NCI-H1694 (cell line): ENCODE measurements around the gene LUC7L2.
"Not testable (repeated sequence)": the region's sequence is repeated elsewhere in the genome, so short reads cannot be mapped to it uniquely, and the experiment has no call there.

Experiments
- DNase-seq: peaks from one replicate; lab custom pipeline; 2025; lab: John Stamatoyannopoulos, UW

Gene LUC7L2

GRCh38 chr7:139357729-139358506 lies 1.8 kb upstream of the LUC7L2 start:
- not testable (repeated sequence) for DNase-seq

- no peak for DNase-seq
Measured at GRCh38 chr7:139358541-139359365, 941 bp upstream of the LUC7L2 start.

- peak; percentile 96 for DNase-seq
Measured at GRCh38 chr7:139360210-139360947, 685 bp downstream of the LUC7L2 start.

- DNase-seq: no peak
Measured at GRCh38 chr7:139360948-139361307, 1.2 kb downstream of the LUC7L2 start.

GRCh38 chr7:139361523-139361922 lies 1.8 kb downstream of the LUC7L2 start:
- DNase-seq: no peak

GRCh38 chr7:139362302-139362701 lies 2.6 kb downstream of the LUC7L2 start:
- DNase-seq: no peak

- DNase-seq: no peak
Measured at GRCh38 chr7:139362981-139363380, 3.3 kb downstream of the LUC7L2 start.

GRCh38 chr7:139365336-139365735 lies 5.6 kb downstream of the LUC7L2 start:
- DNase-seq: no peak

GRCh38 chr7:139366400-139366799 lies 6.7 kb downstream of the LUC7L2 start:
- DNase-seq: no peak

GRCh38 chr7:139367438-139368155 lies 7.9 kb downstream of the LUC7L2 start:
- DNase-seq: no peak

GRCh38 chr7:139370301-139370942 lies 10.7 kb downstream of the LUC7L2 start:
- DNase-seq: no peak

GRCh38 chr7:139370943-139371313 lies 11.2 kb downstream of the LUC7L2 start:
- no peak for DNase-seq

- DNase-seq: no peak
Measured at GRCh38 chr7:139374246-139374645, 14.6 kb downstream of the LUC7L2 start.

GRCh38 chr7:139382439-139382838 lies 22.7 kb downstream of the LUC7L2 start:
- no peak for DNase-seq

GRCh38 chr7:139384611-139385010 lies 24.9 kb downstream of the LUC7L2 start:
- DNase-seq: no peak

- no peak for DNase-seq
Measured at GRCh38 chr7:139387594-139387993, 27.9 kb downstream of the LUC7L2 start.

GRCh38 chr7:139389091-139389490 lies 29.4 kb downstream of the LUC7L2 start:
- no peak for DNase-seq

GRCh38 chr7:139389774-139390173 lies 30.1 kb downstream of the LUC7L2 start:
- DNase-seq: no peak

GRCh38 chr7:139393621-139394211 lies 34.0 kb downstream of the LUC7L2 start:
- no peak for DNase-seq

GRCh38 chr7:139394540-139394939 lies 34.8 kb downstream of the LUC7L2 start:
- DNase-seq: no peak

GRCh38 chr7:139396323-139396951 lies 36.7 kb downstream of the LUC7L2 start:
- DNase-seq: no peak
